Ishikawa (cell line): ENCODE measurements around the gene FBXO41.

Experiments used
- CEBPB ChIP-seq: IDR thresholded peaks from 2 replicates; pipeline ENCODE4 v1.6.1; 2012
- CREB1 ChIP-seq: IDR thresholded peaks from 2 replicates; pipeline ENCODE4 v1.6.1; 2012; ENCODE audit warnings: low read depth
- EGR1 ChIP-seq: IDR thresholded peaks from 2 replicates; pipeline ENCODE4 v1.6.1; 2012
- EP300 ChIP-seq: IDR thresholded peaks from 2 replicates; pipeline ENCODE4 v1.6.1; 2012; ENCODE audit warnings: borderline replicate concordance
- FOXM1 ChIP-seq: IDR thresholded peaks from 2 replicates; pipeline ENCODE4 v1.6.1; 2012; ENCODE audit warnings: low read depth, borderline replicate concordance
- MAX ChIP-seq: IDR thresholded peaks from 2 replicates; pipeline ENCODE4 v1.6.1; 2012
- NFIC ChIP-seq: IDR thresholded peaks from 2 replicates; pipeline ENCODE4 v1.6.1; 2012
- RAD21 ChIP-seq: IDR thresholded peaks from 2 replicates; pipeline ENCODE4 v1.6.1; 2012; ENCODE audit warnings: low read depth
- REST ChIP-seq: IDR thresholded peaks from 2 replicates; pipeline ENCODE4 v1.6.1; 2012; ENCODE audit warnings: low read depth, mild to moderate bottlenecking
- TAF1 ChIP-seq: IDR thresholded peaks from 2 replicates; pipeline ENCODE4 v1.6.1; 2012; ENCODE audit warnings: low read depth, mild to moderate bottlenecking
- TCF12 ChIP-seq: IDR thresholded peaks from 2 replicates; pipeline ENCODE4 v1.6.1; 2012; ENCODE audit warnings: low read depth
- TEAD4 ChIP-seq: IDR thresholded peaks from 2 replicates; pipeline ENCODE4 v1.6.1; 2012
- USF1 ChIP-seq: IDR thresholded peaks from 2 replicates; pipeline ENCODE4 v1.6.1; 2012
- YY1 ChIP-seq: IDR thresholded peaks from 2 replicates; pipeline ENCODE4 v1.6.1; 2012; ENCODE audit warnings: low read depth
- ZBTB7A ChIP-seq: IDR thresholded peaks from 2 replicates; pipeline ENCODE4 v1.6.1; 2012; ENCODE audit warnings: low read depth

The FBXO41 gene

GRCh38 chr2:73300926-73301325 lies 16.6 kb upstream of the FBXO41 start:
- TF ChIP-seq FOXM1 (no peak), EP300 (no peak), CREB1 (no peak), REST (no peak), YY1 (no peak), CEBPB (no peak), NFIC (no peak)

GRCh38 chr2:73297586-73297985 lies 13.3 kb upstream of the FBXO41 start:
- no peak for TF ChIP-seq ZBTB7A
- no peak for TF ChIP-seq RAD21
- no peak for TF ChIP-seq EGR1
- no peak for TF ChIP-seq EP300
- no peak for TF ChIP-seq USF1
- no peak for TF ChIP-seq NFIC
- no peak for TF ChIP-seq MAX
- TF ChIP-seq FOXM1: no peak
- TF ChIP-seq YY1: no peak
- TF ChIP-seq REST: no peak
- no peak for TF ChIP-seq TCF12
- no peak for TF ChIP-seq TAF1

GRCh38 chr2:73297151-73297559 lies 12.9 kb upstream of the FBXO41 start:
- TF ChIP-seq CREB1 (no peak), EP300 (no peak), TCF12 (no peak), USF1 (no peak), TEAD4 (no peak), EGR1 (no peak), FOXM1 (no peak), RAD21 (no peak), NFIC (no peak), REST (no peak), YY1 (no peak), ZBTB7A (no peak), CEBPB (no peak), MAX (no peak), TAF1 (no peak)

- TF ChIP-seq REST: no peak
- TF ChIP-seq TAF1: no peak
- peak; percentile 57; the same call in 1 of the 2 replicates for TF ChIP-seq TCF12
- no peak for TF ChIP-seq ZBTB7A
- no peak for TF ChIP-seq YY1
- TF ChIP-seq NFIC: peak; percentile 92
- TF ChIP-seq TEAD4: peak; percentile 68
- TF ChIP-seq CEBPB: no peak
- TF ChIP-seq USF1: peak; percentile 15; the same call in 1 of the 2 replicates
- TF ChIP-seq FOXM1: no peak
- TF ChIP-seq MAX: no peak
- no peak for TF ChIP-seq RAD21
- TF ChIP-seq EP300: peak; percentile 52; the same call in 1 of the 2 replicates
- TF ChIP-seq EGR1: no peak
- TF ChIP-seq CREB1: no peak
Observed at GRCh38 chr2:73295751-73296400, 11.6 kb upstream of the FBXO41 start.
